GM23248 (cell line): ENCODE results near the gene OPCML.

Experiments
- EZH2 ChIP-seq: fragments of 200-600 bp; sonication (generic); IDR thresholded peaks from 2 replicates; pipeline ENCODE4 v1.6.1; 2018; ENCODE audit warnings: antibody characterized with exemption, mild to moderate bottlenecking; ENCODE audit not compliant: insufficient read depth, poor library complexity, severe bottlenecking
- EZH2phosphoT487 ChIP-seq: fragments of 200-600 bp; sonication (generic); IDR thresholded peaks from 2 replicates; pipeline ENCODE4 v1.6.1; 2018; ENCODE audit warnings: antibody characterized with exemption, moderate library complexity, mild to moderate bottlenecking, low read depth; ENCODE audit not compliant: insufficient read depth

DNA sequence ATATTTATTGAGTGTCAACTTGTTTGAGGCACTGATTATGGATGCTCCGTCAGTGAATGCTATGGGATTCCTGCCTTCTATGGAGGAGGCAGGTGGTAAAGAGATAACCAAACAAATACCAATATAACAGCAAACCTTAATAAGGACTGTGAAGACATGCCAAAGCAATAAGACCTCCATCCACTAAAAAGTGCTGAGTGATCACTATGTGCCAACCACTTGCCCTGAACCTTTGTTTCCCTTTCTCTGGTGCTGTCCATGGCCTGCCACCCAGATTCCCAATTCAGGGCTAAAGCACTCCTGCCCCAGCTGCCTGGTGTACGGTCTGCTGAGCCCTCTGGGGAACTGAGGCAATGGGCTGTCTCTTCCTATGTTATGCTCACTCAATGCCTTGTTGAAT lies 1074.9 kb downstream of the OPCML start:
- TF ChIP-seq EZH2phosphoT487 (no peak), EZH2 (no peak)
